Transverse colon (tissue), 4 donors: Measurements from ENCODE around the gene PRCD. TPM values are rescaled to one million over a fixed set of nuclear protein-coding genes. Genes with fewer than 3 reads are reported as not detected.
"Not testable (repeated sequence)": the region's sequence is repeated elsewhere in the genome, so short reads cannot be mapped to it uniquely, and the experiment has no call there.

Source experiments
- DNase-seq: peaks from one replicate; pipeline ENCODE4 v3.0.0-alpha.2; 2019
- H3K27ac ChIP-seq, 4 donors: fragments of 200-600 bp; sonication (generic); 2 replicates each; pipeline ENCODE4 v1.5.1; 2016 to 2018; ENCODE audit warnings: inconsistent platforms in 4 of 4
- H3K27me3 ChIP-seq: fragments of 200-600 bp; sonication (generic); 2 replicates; pipeline ENCODE4 v1.5.1; 2017; ENCODE audit warnings: inconsistent platforms
- H3K36me3 ChIP-seq, 4 donors: fragments of 200-600 bp; sonication (generic); 2 replicates each; pipeline ENCODE4 v1.5.1; 2017 to 2019; ENCODE audit warnings: inconsistent platforms in 4 of 4
- H3K4me1 ChIP-seq, 4 donors: fragments of 200-600 bp; sonication (generic); 2 replicates each; pipeline ENCODE4 v1.5.1; 2017 to 2020; ENCODE audit warnings: inconsistent platforms in 4 of 4
- H3K4me3 ChIP-seq, 4 donors: fragments of 200-600 bp; sonication (generic); 1 replicate in 1 of 4; 2 replicates in 3 of 4; pipeline versions ENCODE4 v1.5.1 to v1.6.1; 2017 to 2019; ENCODE audit warnings: inconsistent platforms in 4 of 4
- H3K9me3 ChIP-seq, 2 donors: fragments of 200-600 bp; sonication (generic); 2 replicates each; pipeline ENCODE4 v1.5.1; 2017 to 2019; ENCODE audit warnings: inconsistent platforms in 2 of 2
- CTCF ChIP-seq, 5 experiments: fragments of 200-600 bp in 3 of 5; fragments of 450-650 bp in 2 of 5; sonication (generic) in 3 of 5; IDR thresholded peaks; 1 replicate in 2 of 5; 2 replicates in 3 of 5; pipeline ENCODE4 v1.5.1; 2016 to 2017; ENCODE audit warnings: antibody characterized with exemption in 5 of 5, inconsistent platforms in 3 of 5, mild to moderate bottlenecking in 2 of 5, moderate library complexity in 1 of 5
- EP300 ChIP-seq: sonication (generic); formaldehyde crosslinking; IDR thresholded peaks from one replicate; pipeline ENCODE4 v1.6.1; 2017; ENCODE audit warnings: antibody characterized with exemption, low read depth
- POLR2A ChIP-seq: fragments of 450-650 bp; IDR thresholded peaks from one replicate; pipeline ENCODE4 v1.6.1; 2016; ENCODE audit warnings: antibody characterized with exemption, mild to moderate bottlenecking, moderate library complexity
- POLR2AphosphoS5 ChIP-seq, 3 donors: sonication (generic); formaldehyde crosslinking; IDR thresholded peaks; one replicate each; pipeline ENCODE4 v1.6.1; 2016; ENCODE audit warnings: antibody characterized with exemption in 3 of 3
- WGBS, 2 donors: methylation state at CpG; one replicate each; pipeline ENCODE4 v1.1.5; 2018; ENCODE audit warnings: low coverage in 1 of 2; 5-methylcytosine and 5-hydroxymethylcytosine counted together
- in situ Hi-C, 4 donors: fragments of 200-750 bp; cut with MboI; loops; one replicate each; pipeline versions ENCODE4 v1.15.0 to v1.15.1; 2017; ENCODE audit warnings: low sequenced_read_pairs in 3 of 4, low pct_ligation_motif_present in 1 of 4, low pct_unique_long_range_greater_than_20kb in 1 of 4
- intact Hi-C: fragments of 100-400 bp; cut with DNase I; formaldehyde crosslinking; loops from one replicate; pipeline ENCODE4 v1.15.1; 2023; ENCODE audit warnings: low total_unique reads
- total RNA-seq, 4 donors: library from RNA; depleted of rRNA; stranded (reverse); fragments of >200 nt; gene quantifications; one replicate each; pipeline ENCODE4 v1.1.0, GENCODE V29; 2016

The PRCD gene
- total RNA-seq, 4 donors from 2014 or later, result 0.64 to 6.8 TPM; not detected in 2

DNA sequence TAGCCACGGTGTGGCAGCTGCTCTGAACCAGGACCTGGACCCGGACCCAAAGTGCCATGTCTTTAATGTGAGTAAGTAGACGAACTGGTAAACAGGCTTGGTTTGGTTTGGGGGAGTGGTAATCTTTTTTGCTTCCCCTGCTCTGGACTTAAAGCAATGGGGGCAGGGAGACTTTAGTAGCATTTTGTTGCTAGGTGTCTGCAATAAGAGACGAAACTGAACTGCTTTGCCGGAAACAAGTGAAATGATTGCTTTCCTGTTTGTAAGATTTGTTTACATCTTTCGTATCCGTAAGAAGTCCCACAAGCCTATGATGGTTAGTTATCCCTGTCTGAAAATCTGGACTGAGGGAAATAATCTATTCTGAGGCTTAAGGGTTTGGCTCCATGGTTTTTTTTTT lies 21.5 kb downstream of the PRCD start:
- Histone ChIP-seq H3K27ac (peak overlapping the region; percentile 19 to 59 (median 48)), H3K4me3 (no peak overlapping the region), H3K36me3 (no peaks in the 10 kb centered on the region), H3K27me3 (no peaks in the 10 kb centered on the region), H3K9me3 (no peaks in the 10 kb centered on the region), H3K4me1 (peaks cover 16 to 53% (median 41%) of the 10 kb centered on the region in 4 donors)
- intact Hi-C loops, result no loop called here
- no peak for DNase-seq
- in situ Hi-C loops, result no loop called here
- TF ChIP-seq POLR2A, result no peak
- no peak for TF ChIP-seq POLR2AphosphoS5 (IDR thresholded peaks at IDR 0.05)
- TF ChIP-seq CTCF (IDR thresholded peaks at IDR 0.05), result no peak
- no peak for TF ChIP-seq EP300
- WGBS, 2 donors, result 48 to 57% methylated on average over 6 to 7 of the region's 7 CpGs

DNA sequence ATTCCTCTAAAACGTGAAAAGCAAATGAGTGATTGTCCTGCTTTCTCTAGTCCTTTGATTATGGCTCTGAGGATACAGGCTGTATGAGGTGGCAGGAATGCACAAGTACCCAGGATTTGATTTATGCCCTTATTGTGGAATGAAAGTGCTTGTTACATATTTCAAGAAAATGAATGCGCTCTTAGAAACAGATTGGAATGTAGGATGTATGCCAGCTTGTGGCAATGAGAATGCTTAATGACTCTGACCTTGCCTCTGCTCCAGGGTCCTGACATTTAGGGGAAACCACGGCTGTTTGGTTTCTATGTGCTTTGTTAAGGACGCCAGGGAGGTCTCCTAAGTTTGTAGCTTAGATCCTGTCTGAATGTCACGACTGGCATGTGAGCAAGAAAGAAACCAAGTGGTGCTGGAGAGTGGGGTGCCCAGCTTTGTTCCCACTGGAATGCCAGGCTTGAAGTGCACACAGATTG lies 22.0 kb downstream of the PRCD start:
- 63 to 71% methylated on average over 2 to 5 of the region's 5 CpGs for WGBS, 2 donors
- Histone ChIP-seq H3K36me3 (no peaks in the 10 kb centered on the region), H3K4me3 (no peak overlapping the region), H3K4me1 (peaks cover 11 to 48% (median 36%) of the 10 kb centered on the region in 4 donors), H3K27me3 (no peaks in the 10 kb centered on the region), H3K9me3 (no peaks in the 10 kb centered on the region), H3K27ac (peak overlapping the region in 3 of 4 donors; percentile 19 to 59 (median 51))
- DNase-seq, result no peak
- intact Hi-C loops, result no loop called here
- in situ Hi-C loops, result no loop called here
- no peak for TF ChIP-seq CTCF (IDR thresholded peaks at IDR 0.05)
- TF ChIP-seq POLR2A, result no peak
- TF ChIP-seq POLR2AphosphoS5 (IDR thresholded peaks at IDR 0.05), result no peak
- no peak for TF ChIP-seq EP300

DNA sequence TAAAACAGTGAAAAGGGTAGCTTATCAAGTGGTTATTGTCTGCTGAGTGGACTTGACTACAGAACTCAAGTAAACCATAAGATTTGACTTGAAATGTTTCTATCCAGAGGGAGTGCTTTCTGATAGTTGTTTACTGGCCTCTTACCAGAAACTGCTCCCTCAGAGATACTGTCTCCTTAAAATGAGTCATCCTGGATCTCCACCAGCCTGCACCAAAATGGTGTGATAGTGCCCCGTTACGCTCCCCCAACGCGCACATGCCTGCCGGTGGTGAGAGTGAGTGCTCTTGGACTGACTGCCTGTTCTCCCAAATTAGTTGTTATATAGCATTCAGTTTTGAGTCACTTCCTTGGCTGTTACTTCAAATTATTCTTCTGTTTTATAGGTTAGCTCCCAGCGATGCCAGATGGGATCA lies 22.9 kb downstream of the PRCD start:
- DNase-seq, result no peak
- Histone ChIP-seq H3K36me3 (no peaks in the 10 kb centered on the region), H3K9me3 (no peaks in the 10 kb centered on the region), H3K27ac (peak overlapping the region; percentile 5 to 44 (median 20)), H3K27me3 (no peaks in the 10 kb centered on the region), H3K4me3 (no peak overlapping the region), H3K4me1 (peaks cover 10 to 47% (median 34%) of the 10 kb centered on the region in 4 donors)
- WGBS, 2 donors, result 0 to 56% methylated on average over 1 to 6 of the region's 6 CpGs
- in situ Hi-C loops (no loop called here), intact Hi-C loops (no loop called here)
- no peak for TF ChIP-seq CTCF (IDR thresholded peaks at IDR 0.05)
- TF ChIP-seq POLR2AphosphoS5 (IDR thresholded peaks at IDR 0.05), result no peak
- TF ChIP-seq POLR2A, result no peak
- TF ChIP-seq EP300, result no peak

DNA sequence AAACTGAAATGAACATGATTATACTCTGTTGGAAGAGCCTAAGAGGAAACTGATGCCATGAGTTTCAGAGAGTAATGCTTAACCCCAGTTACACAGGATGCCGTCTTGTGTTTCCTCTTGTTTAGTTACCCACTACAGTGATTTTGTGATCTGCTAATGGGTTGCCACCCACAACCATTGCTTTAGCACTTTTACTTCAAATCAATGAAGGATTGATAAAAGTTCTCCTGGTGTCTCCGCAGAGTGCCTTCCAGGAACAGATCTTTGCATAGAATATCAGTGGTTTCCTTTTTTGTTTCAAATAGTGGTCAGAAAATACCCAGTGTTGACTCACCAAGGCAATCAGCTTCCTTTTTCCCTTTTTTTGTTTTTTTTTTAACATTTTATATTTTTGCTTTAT lies 23.5 kb downstream of the PRCD start:
- intact Hi-C loops, H3K4me3 ChIP-seq, H3K27me3 ChIP-seq, H3K36me3 ChIP-seq, DNase-seq, H3K9me3 ChIP-seq, in situ Hi-C loops: not testable (repeated sequence)
- 65 to 88% methylated on average over 2 of the region's 2 CpGs for WGBS, 2 donors
- Histone ChIP-seq H3K27ac (peak overlapping the region in 1 of 4 donors; percentile 34), H3K4me1 (peaks cover 10 to 43% (median 31%) of the 10 kb centered on the region in 4 donors)

DNA sequence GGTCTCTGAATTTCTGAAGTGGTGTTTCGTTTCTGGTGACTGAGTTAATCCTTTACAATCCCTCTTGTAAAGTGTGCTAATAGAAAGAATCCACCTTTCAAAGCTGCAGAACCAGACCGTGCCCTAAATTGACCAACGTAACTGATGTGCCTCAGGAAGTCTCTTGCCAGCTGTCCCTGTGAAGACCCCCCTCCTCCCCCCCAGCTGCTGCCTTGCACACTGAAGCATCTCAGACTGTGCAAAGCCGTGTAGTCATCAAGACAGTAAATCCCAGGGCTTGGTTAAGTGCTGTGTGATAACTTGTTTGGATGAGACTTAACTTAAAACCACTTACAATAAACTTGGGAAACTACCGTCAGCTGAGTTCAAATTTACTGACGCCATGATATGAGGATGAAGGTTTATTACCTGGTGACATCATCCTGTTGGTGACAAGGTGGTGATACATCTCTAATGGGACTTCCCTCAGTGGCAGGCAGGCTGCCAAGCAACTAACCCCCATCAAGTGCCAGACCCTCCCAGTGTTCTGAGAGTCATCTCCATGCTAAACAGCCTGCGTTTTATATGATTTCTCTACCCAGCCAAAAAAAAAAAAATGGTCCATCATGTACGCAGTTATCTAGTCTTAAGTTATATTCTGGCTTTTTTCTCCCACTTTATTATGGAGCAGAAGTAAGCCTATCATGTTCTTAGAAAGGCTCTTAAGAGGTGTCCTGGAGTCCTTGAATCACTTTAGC lies 25.3 kb downstream of the PRCD start:
- peaks cover 4 to 25% (median 15%) of the 10 kb centered on the region in 4 donors for H3K4me1 ChIP-seq
- H3K27ac ChIP-seq, intact Hi-C loops, H3K4me3 ChIP-seq, H3K9me3 ChIP-seq, in situ Hi-C loops, DNase-seq, H3K36me3 ChIP-seq, H3K27me3 ChIP-seq: not testable (repeated sequence)
- WGBS, 2 donors, result 72 to 86% methylated on average over 2 to 8 of the region's 8 CpGs
